Measurements from ENCODE around the gene CCDC97.
A peak's percentile ranks its signal among the peaks of the same experiment; 100 is the strongest.

Gene CCDC97

GRCh38 chr19:41362143-41362847 lies 52.3 kb downstream of the CCDC97 start:
- in situ Hi-C loops (cut with HindIII; ENCODE audit: low sequenced_read_pairs): no loop called here
- TF ChIP-seq CTCF (IDR thresholded peaks at IDR 0.05; ENCODE audit: low read depth, low read length): no peak
- no peak overlapping the region for H3K4me3 ChIP-seq (ENCODE audit: low read depth, low read length)
- DNase-seq (ENCODE audit: low read depth, low spot score): no peak

GRCh38 chr19:41363371-41363752 lies 53.4 kb downstream of the CCDC97 start:
- DNase-seq (ENCODE audit: low read depth, low spot score): no peak
- peak overlapping the region; percentile 77 for H3K4me3 ChIP-seq (ENCODE audit: low read depth, low read length)
- no peak for TF ChIP-seq CTCF (IDR thresholded peaks at IDR 0.05; ENCODE audit: low read depth, low read length)
- in situ Hi-C loops (cut with HindIII; ENCODE audit: low sequenced_read_pairs): no loop called here

- peak; percentile 98 for DNase-seq (ENCODE audit: low read depth, low spot score)
- in situ Hi-C loops (cut with HindIII; ENCODE audit: low sequenced_read_pairs): no loop called here
- TF ChIP-seq CTCF (IDR thresholded peaks at IDR 0.05; ENCODE audit: low read depth, low read length): no peak
- peak within 1 kb of the TSS; percentile 77 for H3K4me3 ChIP-seq (ENCODE audit: low read depth, low read length)
Observed at GRCh38 chr19:41363753-41364523, 54.0 kb downstream of the CCDC97 start, which contains the start of gene B9D2. Gene B9D2 (minus strand): TSS chr19:41364149. CDS start chr19:41363519, 630 bp downstream.

- in situ Hi-C loops (cut with HindIII; ENCODE audit: low sequenced_read_pairs): no loop called here
Observed at GRCh38 chr19:41364524-41365391, 54.8 kb downstream of the CCDC97 start.

GRCh38 chr19:41366089-41366488 lies 56.1 kb downstream of the CCDC97 start:
- in situ Hi-C loops (cut with HindIII; ENCODE audit: low sequenced_read_pairs): no loop called here
- no peak overlapping the region for H3K4me3 ChIP-seq (ENCODE audit: low read depth, low read length)
- no peak for TF ChIP-seq CTCF (IDR thresholded peaks at IDR 0.05; ENCODE audit: low read depth, low read length)
- no peak for DNase-seq (ENCODE audit: low read depth, low spot score)

More at GRCh38 chr19:41364524-41365391, 54.8 kb downstream of the CCDC97 start:
- DNase-seq (ENCODE audit: low read depth, low spot score): no peak
- TF ChIP-seq CTCF (IDR thresholded peaks at IDR 0.05; ENCODE audit: low read depth, low read length): no peak
- H3K4me3 ChIP-seq (ENCODE audit: low read depth, low read length): peak overlapping the region; percentile 77

DNA sequence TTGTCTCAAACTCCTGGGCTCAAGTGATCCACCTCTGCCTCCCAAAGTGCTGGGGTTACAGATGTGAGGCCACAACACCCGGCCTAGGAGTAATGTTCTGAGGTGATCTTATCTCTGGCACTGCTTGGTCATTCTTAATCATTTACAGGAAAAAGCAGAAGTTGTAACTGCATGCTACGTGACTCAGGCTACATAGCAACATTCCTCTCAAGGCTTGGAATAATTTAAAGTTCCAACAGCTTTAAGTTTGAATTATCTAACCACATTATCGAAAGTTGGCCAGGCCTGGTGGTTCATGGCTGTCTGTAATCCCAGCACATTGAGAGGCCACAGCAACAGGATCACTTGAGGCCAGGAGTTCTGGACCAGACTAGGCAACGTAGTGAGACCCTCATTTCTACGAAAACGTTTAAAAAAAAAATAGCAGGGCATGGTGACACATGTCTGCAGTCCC lies 57.9 kb downstream of the CCDC97 start:
- TF ChIP-seq CTCF (IDR thresholded peaks at IDR 0.05; ENCODE audit: low read depth, low read length): no peak
- H3K4me3 ChIP-seq (ENCODE audit: low read depth, low read length): no peak overlapping the region
- DNase-seq (ENCODE audit: low read depth, low spot score): peak; percentile 93
- in situ Hi-C loops (cut with HindIII; ENCODE audit: low sequenced_read_pairs): no loop called here

Measured in astrocyte of the spinal cord (primary cell).